IPS-15b (cell line): ENCODE measurements around the gene NDUFB10.
A peak's percentile ranks its signal among the peaks of the same experiment; 100 is the strongest.

Source experiments
- H3K27me3 ChIP-seq: one replicate; pipeline ENCODE4 v1.6.1; 2013; ENCODE audit warnings: low read length; ENCODE audit not compliant: control insufficient read depth, insufficient read depth
- H3K36me3 ChIP-seq: one replicate; pipeline ENCODE4 v1.6.1; 2013; ENCODE audit warnings: low read length; ENCODE audit not compliant: control insufficient read depth, insufficient read depth
- H3K4me1 ChIP-seq: one replicate; pipeline ENCODE4 v1.6.1; 2013; ENCODE audit warnings: mild to moderate bottlenecking, low read length; ENCODE audit not compliant: control insufficient read depth, insufficient read depth
- H3K4me3 ChIP-seq: one replicate; pipeline ENCODE4 v1.5.1; 2013; ENCODE audit warnings: low read depth, low read length
- H3K9ac ChIP-seq: one replicate; pipeline ENCODE4 v1.6.1; 2013; ENCODE audit warnings: low read depth, mild to moderate bottlenecking, low read length
- H3K9me3 ChIP-seq: one replicate; pipeline ENCODE4 v1.6.1; 2013; ENCODE audit warnings: mild to moderate bottlenecking, low read length; ENCODE audit not compliant: control insufficient read depth, insufficient read depth

Gene NDUFB10

GRCh38 chr16:2005646-2006045 lies 46.3 kb downstream of the NDUFB10 start:
- H3K4me3 ChIP-seq: no peak overlapping the region
- no peak overlapping the region for H3K9ac ChIP-seq
- no peaks in the 10 kb centered on the region for H3K27me3 ChIP-seq
- H3K9me3 ChIP-seq: no peaks in the 10 kb centered on the region
- H3K36me3 ChIP-seq: peaks cover 34% of the 10 kb centered on the region
- peaks cover 12% of the 10 kb centered on the region for H3K4me1 ChIP-seq

DNA sequence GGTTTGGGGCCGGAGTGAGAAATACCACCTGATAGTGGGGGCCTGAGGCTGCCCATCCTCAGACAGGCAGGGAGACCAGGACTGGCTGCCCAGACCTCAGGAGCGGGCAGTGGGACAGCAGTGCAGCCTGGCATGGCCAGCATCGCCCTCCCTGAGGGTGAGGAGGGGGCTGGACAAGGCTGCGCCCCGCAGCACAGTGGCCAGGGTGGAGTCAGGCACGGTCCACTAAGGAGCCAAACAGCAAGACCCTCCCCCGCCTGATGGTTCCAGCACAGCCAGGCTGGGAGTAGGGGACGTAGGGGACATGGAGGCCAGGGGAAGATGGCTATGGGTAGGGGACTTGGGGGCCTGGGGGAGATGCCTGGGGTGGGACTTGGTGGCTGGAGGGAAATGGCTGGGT lies 47.0 kb downstream of the NDUFB10 start:
- Histone ChIP-seq H3K9ac (no peak overlapping the region), H3K4me1 (peaks cover 12% of the 10 kb centered on the region)

GRCh38 chr16:2007081-2007836 lies 47.9 kb downstream of the NDUFB10 start:
- H3K9ac ChIP-seq: no peak overlapping the region
- no peaks in the 10 kb centered on the region for H3K9me3 ChIP-seq
- no peak overlapping the region for H3K4me3 ChIP-seq
- no peaks in the 10 kb centered on the region for H3K27me3 ChIP-seq
- peaks cover 12% of the 10 kb centered on the region for H3K4me1 ChIP-seq
- H3K36me3 ChIP-seq: peaks cover 19% of the 10 kb centered on the region

More for the DNA sequence above, 47.0 kb downstream of the NDUFB10 start:
- Histone ChIP-seq H3K36me3 (peaks cover 28% of the 10 kb centered on the region), H3K4me3 (no peak overlapping the region), H3K9me3 (no peaks in the 10 kb centered on the region), H3K27me3 (no peaks in the 10 kb centered on the region)

- Histone ChIP-seq H3K9ac (no peak overlapping the region), H3K36me3 (peaks cover 11% of the 10 kb centered on the region), H3K4me1 (peaks cover 12% of the 10 kb centered on the region), H3K27me3 (no peaks in the 10 kb centered on the region), H3K9me3 (no peaks in the 10 kb centered on the region), H3K4me3 (peak overlapping the region; percentile 91)
Observed at GRCh38 chr16:2008009-2008526, 48.7 kb downstream of the NDUFB10 start.

GRCh38 chr16:2008631-2009163 lies 49.4 kb downstream of the NDUFB10 start:
- peaks cover 10% of the 10 kb centered on the region for H3K4me1 ChIP-seq
- no peaks in the 10 kb centered on the region for H3K9me3 ChIP-seq
- H3K4me3 ChIP-seq: peak overlapping the region; percentile 91
- H3K36me3 ChIP-seq: peaks cover 6% of the 10 kb centered on the region
- H3K9ac ChIP-seq: peak overlapping the region; percentile 89
- no peaks in the 10 kb centered on the region for H3K27me3 ChIP-seq

GRCh38 chr16:2009164-2009711 lies 49.9 kb downstream of the NDUFB10 start:
- no peaks in the 10 kb centered on the region for H3K9me3 ChIP-seq
- peaks cover 10% of the 10 kb centered on the region for H3K4me1 ChIP-seq
- H3K4me3 ChIP-seq: peak overlapping the region; percentile 91
- H3K9ac ChIP-seq: peak overlapping the region; percentile 89
- H3K36me3 ChIP-seq: peaks cover 6% of the 10 kb centered on the region
- H3K27me3 ChIP-seq: no peaks in the 10 kb centered on the region

GRCh38 chr16:2009791-2010510 lies 50.6 kb downstream of the NDUFB10 start, which contains the start of gene ZNF598:
Gene ZNF598 (minus strand): TSS chr16:2009821.
- Histone ChIP-seq H3K4me1 (peaks cover 10% of the 10 kb centered on the region), H3K36me3 (peaks cover 6% of the 10 kb centered on the region), H3K27me3 (no peaks in the 10 kb centered on the region), H3K9ac (peak within 1 kb of the TSS; percentile 89), H3K4me3 (peak within 1 kb of the TSS; percentile 91), H3K9me3 (no peaks in the 10 kb centered on the region)
